Measurements from ENCODE around the gene SUN2. TPM values are rescaled to one million over a fixed set of nuclear protein-coding genes. Genes with fewer than 3 reads are reported as not detected.
A peak's percentile ranks its signal among the peaks of the same experiment; 100 is the strongest.

SUN2 gene
- total and polyA plus RNA-seq, 2 of the 13 experiments (the other 11 are each of a cell fraction or from before 2014, with no cell fraction given): 45.6 to 56.6 TPM

DNA sequence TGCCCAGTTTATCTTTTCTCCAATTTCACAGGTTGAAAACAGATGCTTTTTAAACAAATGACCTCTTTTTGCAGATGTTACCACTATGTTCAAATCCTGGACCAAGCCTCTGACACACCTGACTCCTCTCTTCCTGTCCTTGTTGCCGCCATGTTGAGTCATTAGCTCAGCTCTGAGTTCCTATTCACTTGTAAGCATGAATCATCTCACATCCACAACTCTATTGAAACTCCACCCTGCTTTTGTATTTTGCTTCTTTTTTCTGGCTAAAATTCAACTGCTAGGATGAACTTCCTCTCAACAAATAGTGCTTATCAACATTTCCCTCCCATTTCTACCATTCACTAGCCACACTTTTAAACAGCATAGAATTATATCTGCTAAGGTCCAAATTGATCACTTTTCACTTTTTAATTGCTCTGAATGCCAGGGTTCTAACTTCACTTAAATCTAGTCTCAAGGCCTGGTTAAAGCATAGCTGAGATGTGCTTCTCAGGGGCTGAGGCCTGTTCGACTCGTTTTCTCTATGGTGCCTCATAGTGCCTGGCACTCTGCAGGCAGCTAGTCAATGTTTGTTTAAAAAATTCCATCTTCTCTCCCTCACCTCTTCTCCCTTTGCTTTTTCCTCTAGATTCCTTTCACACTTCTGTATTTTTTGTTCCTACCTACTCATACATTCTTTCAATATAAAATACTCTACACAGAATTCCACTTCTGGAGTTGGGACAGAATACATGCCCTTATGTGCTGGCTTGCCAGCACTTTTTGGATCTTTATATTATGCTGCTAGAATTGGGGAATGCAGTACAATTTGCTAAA is 59.0 kb downstream of the SUN2 start (continued):
- TF ChIP-seq, protein P1, sequence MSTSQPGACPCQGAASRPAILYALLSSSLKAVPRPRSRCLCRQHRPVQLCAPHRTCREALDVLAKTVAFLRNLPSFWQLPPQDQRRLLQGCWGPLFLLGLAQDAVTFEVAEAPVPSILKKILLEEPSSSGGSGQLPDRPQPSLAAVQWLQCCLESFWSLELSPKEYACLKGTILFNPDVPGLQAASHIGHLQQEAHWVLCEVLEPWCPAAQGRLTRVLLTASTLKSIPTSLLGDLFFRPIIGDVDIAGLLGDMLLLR (CRISPR knock-in tag; IDR thresholded peaks at IDR 0.05): no peak
- TF ChIP-seq ZNF619 (CRISPR knock-in tag; IDR thresholded peaks at IDR 0.05): no peak
- TF ChIP-seq PLRG1 (conservative IDR thresholded peaks at IDR 0.05): no peak
- no peak for TF ChIP-seq ZNF768 (CRISPR knock-in tag; IDR thresholded peaks at IDR 0.05)
- TF ChIP-seq CAMTA2 (CRISPR knock-in tag; IDR thresholded peaks at IDR 0.05; ENCODE audit: borderline replicate concordance): no peak
- no peak for TF ChIP-seq ZNF407 (CRISPR knock-in tag; IDR thresholded peaks at IDR 0.05; ENCODE audit: not compliant biosample characterization)
- no peak for TF ChIP-seq SP4 (CRISPR knock-in tag; IDR thresholded peaks at IDR 0.05)
- no peak for TF ChIP-seq SATB2 (CRISPR knock-in tag; IDR thresholded peaks at IDR 0.05)
- no peak for TF ChIP-seq ZNF790 (CRISPR knock-in tag; IDR thresholded peaks at IDR 0.05; ENCODE audit: borderline replicate concordance)
- TF ChIP-seq FOSL2 (CRISPR knock-in tag; IDR thresholded peaks at IDR 0.05): peak; percentile 75
- 0 out of 2 replicates have a peak, but pooled peaks have one; percentile 13 for TF ChIP-seq ZNF792 (CRISPR knock-in tag; IDR thresholded peaks at IDR 0.05)
- TF ChIP-seq ZNF629 (CRISPR knock-in tag; conservative IDR thresholded peaks at IDR 0.05): no peak
- TF ChIP-seq, protein P2, sequence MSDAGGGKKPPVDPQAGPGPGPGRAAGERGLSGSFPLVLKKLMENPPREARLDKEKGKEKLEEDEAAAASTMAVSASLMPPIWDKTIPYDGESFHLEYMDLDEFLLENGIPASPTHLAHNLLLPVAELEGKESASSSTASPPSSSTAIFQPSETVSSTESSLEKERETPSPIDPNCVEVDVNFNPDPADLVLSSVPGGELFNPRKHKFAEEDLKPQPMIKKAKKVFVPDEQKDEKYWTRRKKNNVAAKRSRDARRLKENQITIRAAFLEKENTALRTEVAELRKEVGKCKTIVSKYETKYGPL (CRISPR knock-in tag; IDR thresholded peaks at IDR 0.05): no peak
- no peak for TF ChIP-seq TOPORS (CRISPR knock-in tag; IDR thresholded peaks at IDR 0.05)
- no peak for TF ChIP-seq PHF21A (CRISPR knock-in tag; IDR thresholded peaks at IDR 0.05)
- TF ChIP-seq EZH2 (conservative IDR thresholded peaks at IDR 0.05; ENCODE audit: low read depth, low read length): no peak
- no peak for TF ChIP-seq CBFB (CRISPR knock-in tag; IDR thresholded peaks at IDR 0.05)
- no peak for TF ChIP-seq ZBTB46 (CRISPR knock-in tag; IDR thresholded peaks at IDR 0.05; ENCODE audit: borderline replicate concordance)

All from HepG2 (cell line).